Naive thymus-derived CD8-positive, alpha-beta T cell (primary cell): ENCODE measurements around the gene GIMAP8. TPM values are rescaled to one million over a fixed set of nuclear protein-coding genes. Genes with fewer than 3 reads are reported as not detected.
A peak's percentile ranks its signal among the peaks of the same experiment; 100 is the strongest.

Experiments used
- ATAC-seq, 2 donors: fragments of 150-1000 bp; cut with Tn5 transposase in 1 of 2; sonication (Bioruptor Pico), chemical (Tn5 transposase) in 1 of 2; 1 replicate in 1 of 2; 2 replicates in 1 of 2; pipeline ENCODE4 v1.10.0; 2021; ENCODE audit warnings: mild to moderate bottlenecking in 2 of 2, moderate library complexity in 2 of 2
- POLR2A ChIA-PET: fragments of 350-600 bp; sonication (Branson Sonifier 250); formaldehyde crosslinking; loops from one replicate; lab custom pipeline; 2021; ENCODE audit warnings: antibody characterized with exemption; lab: Charles Lee
- DNase-seq, 10 donors: peaks; one replicate each; pipeline versions ENCODE4 v3.0.0 to v3.0.0-alpha.2; 2020 to 2022
- H3K27ac Mint-ChIP-seq, 10 donors: one replicate each; pipeline ENCODE4 v1.8.0; 2020 to 2022; ENCODE audit warnings: mild to moderate bottlenecking in 10 of 10, mixed read lengths in 10 of 10, moderate library complexity in 4 of 10, inconsistent platforms in 1 of 10
- H3K27me3 Mint-ChIP-seq, 5 donors: one replicate each; pipeline ENCODE4 v1.8.0; 2021 to 2022; ENCODE audit warnings: mixed read lengths in 5 of 5
- H3K36me3 Mint-ChIP-seq, 3 donors: one replicate each; pipeline ENCODE4 v1.8.0; 2020 to 2022; ENCODE audit warnings: mixed read lengths in 3 of 3, mild to moderate bottlenecking in 2 of 3, inconsistent platforms in 1 of 3
- H3K4me1 Mint-ChIP-seq, 4 donors: one replicate each; pipeline ENCODE4 v1.8.0; 2021 to 2022; ENCODE audit warnings: mixed read lengths in 4 of 4
- H3K4me3 Mint-ChIP-seq, 10 donors: one replicate each; pipeline ENCODE4 v1.8.0; 2020 to 2022; ENCODE audit warnings: mild to moderate bottlenecking in 10 of 10, mixed read lengths in 10 of 10, moderate library complexity in 6 of 10, inconsistent platforms in 1 of 10
- H3K9me3 Mint-ChIP-seq, 9 donors: one replicate each; pipeline ENCODE4 v1.8.0; 2020 to 2022; ENCODE audit warnings: mixed read lengths in 9 of 9, mild to moderate bottlenecking in 3 of 9, inconsistent platforms in 1 of 9, moderate library complexity in 1 of 9
- polyA plus RNA-seq, 3 donors: library from polyadenylated mRNA; unstranded; fragments of 300-500 nt; fragmentation: Illumina TruSeq; gene quantifications; one replicate each; pipeline ENCODE4 v1.2.3, GENCODE V29; 2021
- total RNA-seq, 8 experiments: library from RNA in 2 of 8; stranded (reverse) in 2 of 8; gene quantifications; one replicate each; pipeline ENCODE4 v1.2.3 and lab custom pipeline; 2021 to 2026

GIMAP8 gene
- 10 to 100 TPM; 66.8 to 68.0 TPM for total RNA-seq
- 10 to 100 TPM; 18.9 to 38.9 (median 25.9) TPM for polyA plus RNA-seq
- total RNA-seq (lab: John Stamatoyannopoulos, UW), result 12.6 to 184 (median 54.6) reads per million in 6 experiments

- H3K27me3 Mint-ChIP-seq, result no peaks in the 10 kb centered on the region
- peak within 1 kb of the TSS; percentile 91 to 99 (median 97) for H3K27ac Mint-ChIP-seq
- peaks cover 15 to 26% (median 21%) of the 10 kb centered on the region in 3 donors for H3K36me3 Mint-ChIP-seq
- POLR2A ChIA-PET, result interaction anchor here (0.8 to 9.9 kb wide), 32 partner anchors 11 to 305 kb away, joined by 3 to 812 read pairs (median 9); partner anchors contain the start of genes GIMAP1, GIMAP2, GIMAP4 and GIMAP5
- peak within 1 kb of the TSS; percentile 95 to 100 (median 99) for H3K4me3 Mint-ChIP-seq
- peak; percentile 45 to 80 (median 58) for DNase-seq
- ATAC-seq, result peak; percentile 52 to 65
- H3K4me1 Mint-ChIP-seq, result peaks cover 48 to 78% (median 67%) of the 10 kb centered on the region in 4 donors
- peaks cover 0 to 15% (median 2%) of the 10 kb centered on the region in 9 donors for H3K9me3 Mint-ChIP-seq
Observed at GRCh38 chr7:150450491-150451001, at the start of gene GIMAP8. GIMAP8 (plus strand) TSS chr7:150450630; CDS start chr7:150466699, 16,069 bp downstream.

DNA sequence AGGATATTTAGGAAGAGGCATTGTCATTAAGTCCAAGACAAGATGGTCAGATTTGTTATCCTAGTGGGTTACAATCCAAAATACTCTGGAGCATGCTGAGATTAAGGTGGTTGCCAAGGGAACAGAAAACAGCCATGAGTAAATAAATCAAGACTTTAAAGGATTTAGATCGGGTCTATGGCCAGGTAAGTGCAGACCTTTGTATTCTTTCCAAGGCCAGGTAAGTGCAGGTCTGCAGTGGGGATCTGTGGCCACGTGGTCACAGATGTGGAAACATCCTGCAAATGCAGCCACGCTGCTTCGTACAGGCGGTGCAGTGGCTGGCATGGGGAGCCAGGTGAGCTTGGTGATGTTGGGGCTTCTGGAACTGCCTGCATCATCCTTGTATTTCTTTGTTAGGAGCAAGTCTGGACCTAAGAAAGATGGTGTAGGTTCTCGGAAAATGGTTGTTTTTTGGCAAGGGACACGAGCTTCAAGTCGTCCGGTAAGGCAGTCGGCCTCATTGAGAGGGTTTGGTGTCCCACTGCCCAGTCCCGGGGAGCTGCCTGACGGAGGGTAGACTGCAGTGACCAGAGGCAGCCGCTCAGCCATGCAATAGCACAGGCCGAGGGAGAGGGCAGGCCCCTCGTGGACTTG is 49.5 kb upstream of the GIMAP8 start:
- no peaks in the 10 kb centered on the region for H3K27me3 Mint-ChIP-seq
- peaks cover 0 to 3% (median 3%) of the 10 kb centered on the region in 3 donors for H3K36me3 Mint-ChIP-seq
- DNase-seq (no peak), ATAC-seq (no peak)
- POLR2A ChIA-PET, result interaction anchor here (1.0 kb wide), 1 partner anchor 32 kb away, joined by 3 read pairs; the partner anchor contains the start of gene REPIN1
- peak overlapping the region in 2 of 10 donors; percentile 2 to 5 for H3K27ac Mint-ChIP-seq
- no peaks in the 10 kb centered on the region for H3K9me3 Mint-ChIP-seq
- no peak overlapping the region for H3K4me3 Mint-ChIP-seq
- H3K4me1 Mint-ChIP-seq, result peaks cover 11 to 32% (median 18%) of the 10 kb centered on the region in 4 donors

DNA sequence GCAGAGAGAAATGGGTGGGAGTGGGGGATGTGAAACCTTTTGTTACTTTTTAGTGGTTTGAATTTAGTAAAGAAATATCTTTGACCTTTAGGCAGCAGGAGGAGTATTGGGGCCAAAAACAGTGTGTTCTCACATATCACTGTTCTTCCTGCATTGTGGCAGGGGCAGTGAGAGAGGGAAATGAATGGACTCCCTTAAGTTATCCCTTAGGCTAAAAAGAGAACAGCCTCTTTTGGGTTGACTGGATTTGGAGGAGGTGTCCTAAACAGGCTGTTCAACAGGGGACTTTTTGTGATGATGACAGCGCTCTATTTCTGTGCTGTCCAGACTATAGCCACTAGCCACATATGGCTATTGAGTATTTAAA is 49.0 kb upstream of the GIMAP8 start:
- no peak for ATAC-seq
- DNase-seq, result no peak
- peak overlapping the region in 2 of 10 donors; percentile 2 to 71 for H3K27ac Mint-ChIP-seq
- no peaks in the 10 kb centered on the region for H3K9me3 Mint-ChIP-seq
- no peaks in the 10 kb centered on the region for H3K27me3 Mint-ChIP-seq
- H3K36me3 Mint-ChIP-seq, result peaks cover 0 to 3% (median under 1%) of the 10 kb centered on the region in 3 donors
- no peak overlapping the region for H3K4me3 Mint-ChIP-seq
- H3K4me1 Mint-ChIP-seq, result peaks cover 16 to 37% (median 23%) of the 10 kb centered on the region in 4 donors
- POLR2A ChIA-PET, result interaction anchor here (1.0 to 1.6 kb wide), 2 partner anchors 15 to 33 kb away, joined by 3 to 5 read pairs; partner anchors contain the start of gene REPIN1

DNA sequence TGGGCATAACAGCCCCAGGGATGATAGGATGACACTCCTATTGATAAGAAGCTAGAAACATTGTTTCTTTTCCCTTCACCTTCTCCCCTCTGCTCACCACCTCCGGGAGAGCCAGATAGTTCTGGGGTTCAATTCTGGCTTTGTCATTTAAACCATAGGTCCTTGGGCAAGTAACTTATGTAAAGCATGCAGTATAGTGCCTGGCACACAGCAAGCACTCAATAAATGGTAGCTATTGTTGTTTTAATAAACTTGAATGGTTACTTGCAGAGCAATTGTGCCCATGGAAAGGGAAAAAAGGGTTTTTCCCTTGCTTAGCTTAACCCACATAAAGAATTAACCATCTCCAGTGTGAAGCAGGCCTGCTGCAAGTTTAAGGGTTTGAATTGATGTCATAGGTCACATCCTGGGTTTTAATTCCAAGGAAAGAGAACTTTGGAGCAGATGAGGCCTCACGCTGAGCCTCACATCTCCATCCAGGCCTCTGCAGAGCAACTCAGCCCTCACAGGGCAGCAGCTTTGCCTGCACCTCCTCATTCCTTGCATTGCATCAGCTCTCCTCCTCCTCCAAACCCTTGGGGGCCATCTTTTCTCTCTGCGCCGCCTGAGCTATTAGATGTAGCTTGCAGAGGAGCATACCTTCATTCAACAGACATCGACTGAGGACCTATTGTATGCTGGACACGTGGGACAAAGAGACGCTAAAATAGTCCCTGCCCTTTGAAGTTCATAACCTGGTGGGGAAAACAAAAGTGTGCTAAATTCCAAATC is 48.4 kb upstream of the GIMAP8 start:
- Mint-ChIP-seq H3K9me3 (no peaks in the 10 kb centered on the region), H3K4me3 (peak overlapping the region in 3 of 10 donors; percentile 44 to 60 (median 48)), H3K27me3 (no peaks in the 10 kb centered on the region), H3K36me3 (peaks cover 0 to 4% (median 1%) of the 10 kb centered on the region in 3 donors), H3K27ac (peak overlapping the region in 7 of 10 donors; percentile 17 to 95 (median 77)), H3K4me1 (peaks cover 19 to 44% (median 30%) of the 10 kb centered on the region in 4 donors)
- POLR2A ChIA-PET, result interaction anchor here (1.0 to 1.6 kb wide), 2 partner anchors 16 to 33 kb away, joined by 3 to 5 read pairs; partner anchors contain the start of gene REPIN1
- no peak for ATAC-seq
- no peak for DNase-seq

- peaks cover 0 to 6% (median 3%) of the 10 kb centered on the region in 3 donors for H3K36me3 Mint-ChIP-seq
- H3K27me3 Mint-ChIP-seq, result no peaks in the 10 kb centered on the region
- DNase-seq, result no peak
- no peak for ATAC-seq
- H3K27ac Mint-ChIP-seq, result peak overlapping the region in 9 of 10 donors; percentile 41 to 95 (median 75)
- peaks cover 21 to 46% (median 32%) of the 10 kb centered on the region in 4 donors for H3K4me1 Mint-ChIP-seq
- H3K4me3 Mint-ChIP-seq, result peak overlapping the region in 6 of 10 donors; percentile 36 to 69 (median 62)
- H3K9me3 Mint-ChIP-seq, result no peaks in the 10 kb centered on the region
- POLR2A ChIA-PET, result interaction anchor here (1.6 to 5.2 kb wide), 2 partner anchors 17 to 35 kb away, joined by 5 to 96 read pairs; partner anchors contain the start of gene REPIN1
Observed at GRCh38 chr7:150402671-150403321, 47.6 kb upstream of the GIMAP8 start.

- H3K27me3 Mint-ChIP-seq, result no peaks in the 10 kb centered on the region
- DNase-seq (no peak), ATAC-seq (no peak)
- H3K4me1 Mint-ChIP-seq, result peaks cover 22 to 48% (median 35%) of the 10 kb centered on the region in 4 donors
- POLR2A ChIA-PET, result interaction anchor here (0.6 to 5.2 kb wide), 12 partner anchors 8 to 1160 kb away, joined by 3 to 96 read pairs (median 4); partner anchors contain the start of genes GIMAP1, GIMAP4 and REPIN1
- H3K27ac Mint-ChIP-seq, result peak overlapping the region; percentile 89 to 99 (median 95)
- H3K36me3 Mint-ChIP-seq, result peaks cover 0 to 8% (median 4%) of the 10 kb centered on the region in 3 donors
- H3K4me3 Mint-ChIP-seq, result peak overlapping the region; percentile 64 to 98 (median 94)
- no peaks in the 10 kb centered on the region for H3K9me3 Mint-ChIP-seq
Observed at GRCh38 chr7:150403376-150404171, 46.9 kb upstream of the GIMAP8 start.

DNA sequence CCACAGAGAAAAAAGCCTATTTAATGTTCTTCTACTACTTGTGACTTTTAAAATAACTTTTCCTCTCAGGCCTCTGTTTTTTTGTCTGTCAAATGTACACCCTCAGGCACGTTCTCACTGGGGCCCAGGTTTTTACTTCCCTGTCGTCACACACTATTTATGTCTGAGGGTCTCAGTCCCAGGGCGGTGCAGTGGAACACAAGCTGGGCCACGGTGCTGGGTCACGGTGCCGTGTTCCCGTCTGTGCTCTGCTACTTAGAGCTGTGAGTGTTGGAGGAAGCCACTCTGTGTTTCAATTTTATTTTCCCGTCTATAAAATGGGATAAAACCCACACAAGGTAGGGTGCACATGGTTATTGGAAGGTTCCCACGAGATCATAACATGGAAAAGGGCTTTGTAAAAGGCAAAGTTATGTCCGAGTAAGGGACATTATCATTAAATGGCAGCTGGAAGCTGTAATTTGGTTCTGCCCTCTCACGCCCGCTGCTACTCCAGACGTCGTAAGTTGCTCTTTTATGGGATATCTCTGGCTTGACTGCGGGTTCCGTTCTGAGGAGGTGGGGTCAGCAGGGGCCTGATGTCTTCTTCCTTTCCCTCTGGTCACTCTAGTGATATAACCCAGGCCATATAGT is 46.1 kb upstream of the GIMAP8 start:
- H3K4me1 Mint-ChIP-seq, result peaks cover 25 to 54% (median 41%) of the 10 kb centered on the region in 4 donors
- H3K9me3 Mint-ChIP-seq, result no peaks in the 10 kb centered on the region
- H3K27ac Mint-ChIP-seq, result peak overlapping the region; percentile 89 to 99 (median 95)
- H3K4me3 Mint-ChIP-seq, result peak overlapping the region; percentile 79 to 98 (median 94)
- DNase-seq, result peak in 3 of 10 donors; percentile 15 to 34 (median 29)
- no peaks in the 10 kb centered on the region for H3K27me3 Mint-ChIP-seq
- POLR2A ChIA-PET, result interaction anchor here (0.6 to 5.2 kb wide), 17 partner anchors 9 to 1161 kb away, joined by 3 to 96 read pairs (median 5); partner anchors contain the start of genes GIMAP1, GIMAP4, REPIN1 and ZNF775
- no peak for ATAC-seq
- H3K36me3 Mint-ChIP-seq, result peaks cover 0 to 9% (median 8%) of the 10 kb centered on the region in 3 donors

DNA sequence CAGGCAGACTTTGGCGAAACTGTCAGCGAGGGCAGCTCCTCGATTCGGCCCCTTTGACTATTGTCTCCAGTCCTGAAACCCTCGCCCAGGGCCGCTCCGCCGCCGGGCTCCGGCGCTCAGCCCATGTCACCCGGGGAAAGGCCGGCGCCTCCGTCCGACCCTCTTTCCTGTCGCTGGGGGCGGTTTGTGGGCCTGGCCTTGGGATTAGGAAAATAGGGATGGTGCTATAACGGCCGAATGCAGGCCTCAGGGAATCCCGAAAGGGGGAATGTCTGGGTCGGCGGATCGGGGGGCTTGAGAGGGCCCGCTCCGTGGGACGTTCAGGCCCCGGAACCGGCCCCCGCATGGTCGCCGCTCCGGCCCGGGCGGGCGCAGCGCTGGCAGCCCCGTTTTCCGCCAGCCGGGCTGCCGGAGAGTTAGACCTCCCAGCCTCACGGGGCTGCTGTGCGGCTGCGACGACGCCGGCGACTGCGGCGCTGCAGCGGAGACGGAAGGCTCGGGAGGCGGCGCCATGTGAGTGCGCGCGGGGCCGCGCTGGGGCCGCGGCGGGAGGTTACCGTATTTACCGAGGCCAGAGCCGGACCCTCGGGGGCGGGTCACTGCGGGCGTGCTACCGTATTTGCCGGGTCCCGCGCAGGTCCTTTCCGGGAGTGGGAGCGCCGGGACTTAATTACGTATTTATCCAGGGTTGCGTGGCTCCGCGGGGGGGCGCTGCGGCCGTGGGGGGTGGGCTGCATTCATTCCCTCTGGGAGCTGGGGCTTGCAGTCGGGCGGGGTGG is 45.4 kb upstream of the GIMAP8 start:
- peak; percentile 62 to 82 (median 72) for DNase-seq
- H3K27ac Mint-ChIP-seq, result peak overlapping the region; percentile 89 to 99 (median 98)
- H3K9me3 Mint-ChIP-seq, result no peaks in the 10 kb centered on the region
- POLR2A ChIA-PET, result interaction anchor here (0.5 to 5.2 kb wide), 34 partner anchors 10 to 651 kb away, joined by 3 to 96 read pairs (median 4); partner anchors contain the start of genes GIMAP4, GIMAP7, GIMAP8 and REPIN1
- no peaks in the 10 kb centered on the region for H3K27me3 Mint-ChIP-seq
- H3K4me1 Mint-ChIP-seq, result peaks cover 25 to 58% (median 41%) of the 10 kb centered on the region in 4 donors
- peak overlapping the region; percentile 90 to 98 (median 98) for H3K4me3 Mint-ChIP-seq
- peak; percentile 80 to 81 for ATAC-seq
- peaks cover 0 to 12% (median 8%) of the 10 kb centered on the region in 3 donors for H3K36me3 Mint-ChIP-seq

DNA sequence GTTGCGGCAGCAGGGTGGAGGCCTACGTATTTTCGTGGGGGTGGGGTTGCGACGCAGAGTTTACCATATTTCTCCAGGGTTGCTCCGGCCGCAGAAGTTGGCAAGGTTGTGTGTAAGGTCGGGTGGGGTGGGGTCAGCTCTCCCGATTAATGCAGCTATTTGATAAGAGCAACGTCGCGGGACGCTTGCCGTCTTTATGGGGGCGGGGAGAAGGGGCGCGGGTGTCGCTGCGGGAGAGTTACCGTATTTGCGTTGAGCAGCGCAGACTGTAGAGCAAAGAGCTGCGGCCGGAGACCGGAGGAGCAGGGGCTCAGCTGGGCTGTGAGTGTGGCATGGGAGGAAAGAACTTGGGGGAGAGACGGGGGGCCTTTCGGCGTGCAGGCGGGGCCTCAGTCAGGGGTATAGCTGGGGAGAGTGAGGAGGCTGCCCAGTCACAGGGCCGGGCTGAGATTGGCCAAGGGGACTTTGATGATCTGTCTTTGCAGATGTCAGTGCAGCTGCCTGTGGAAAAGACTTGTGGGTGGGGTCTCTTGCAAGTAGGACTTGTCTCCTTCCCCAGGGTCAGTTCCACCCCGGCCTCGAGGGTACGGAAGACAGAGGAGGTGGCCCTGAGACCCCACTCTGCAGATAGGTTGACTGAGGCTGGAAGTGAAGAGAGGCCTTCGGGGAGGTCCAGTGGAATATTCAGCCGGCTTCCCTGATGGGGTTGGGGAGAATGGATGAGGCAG is 44.7 kb upstream of the GIMAP8 start:
- DNase-seq (peak in 5 of 10 donors; percentile 22 to 69 (median 25)), ATAC-seq (peak; percentile 38 to 47)
- H3K9me3 Mint-ChIP-seq, result no peaks in the 10 kb centered on the region
- peaks cover 25 to 58% (median 41%) of the 10 kb centered on the region in 4 donors for H3K4me1 Mint-ChIP-seq
- peak overlapping the region; percentile 90 to 98 (median 98) for H3K4me3 Mint-ChIP-seq
- POLR2A ChIA-PET, result interaction anchor here (0.5 to 5.2 kb wide), 29 partner anchors 14 to 650 kb away, joined by 3 to 96 read pairs (median 4); partner anchors contain the start of genes GIMAP4, GIMAP7, GIMAP8 and REPIN1
- H3K27ac Mint-ChIP-seq, result peak overlapping the region; percentile 89 to 99 (median 98)
- H3K36me3 Mint-ChIP-seq, result peaks cover 0 to 14% (median 8%) of the 10 kb centered on the region in 3 donors
- H3K27me3 Mint-ChIP-seq, result no peaks in the 10 kb centered on the region
